GM12878 (cell line): ENCODE measurements around the gene CAMTA1. TPM values are rescaled to one million over a fixed set of nuclear protein-coding genes. Genes with fewer than 3 reads are reported as not detected.

Experiments
- ATAC-seq: fragments of 200-7000 bp; cut with Tn5 transposase; 3 replicates; pipeline ENCODE4 v1.9.1; 2020; ENCODE audit warnings: mild to moderate bottlenecking, moderate library complexity
- BruUV-seq: library from RNA; stranded (reverse); fragments of 400-500 nt; replicated peaks from 2 replicates; lab custom pipeline; 2021; lab: Mats Ljungman, UMichigan
- CTCF ChIA-PET: fragments of 300-600 bp; sonication (Branson Sonifier 250); formaldehyde crosslinking; extraction: SDS; loops from one replicate; lab custom pipeline; 2021; ENCODE audit warnings: inconsistent platforms; lab: Yijun Ruan, JAX
- POLR2A ChIA-PET: fragments of 350-600 bp; formaldehyde crosslinking; extraction: SDS; loops from one replicate; lab custom pipeline; 2021; ENCODE audit warnings: inconsistent platforms; lab: Charles Lee
- RAD21 ChIA-PET: fragments of 300-600 bp; sonication (Branson Sonifier 250); formaldehyde crosslinking; loops from one replicate; lab custom pipeline; 2023; ENCODE audit warnings: antibody characterized with exemption; ENCODE audit not compliant: unreplicated experiment; lab: Charles Lee
- SMC1A ChIA-PET: fragments of 300-600 bp; sonication (Branson Sonifier 250); formaldehyde crosslinking; loops from one replicate; lab custom pipeline; 2023; ENCODE audit not compliant: unreplicated experiment, uncharacterized antibody; lab: Charles Lee
- DNase-seq: peaks from one replicate; pipeline ENCODE4 v3.0.0-alpha.2; 2011; ENCODE audit warnings: low read depth, low spot score
- FAIRE-seq: peaks from 3 replicates; lab custom pipeline; 2011; peaks lifted over from hg19 to GRCh38; lab: Jason Lieb, UNC
- H2AFZ ChIP-seq: 2 replicates; pipeline ENCODE4 v1.6.0; 2011; ENCODE audit warnings: low read depth, low read length, control low read depth; ENCODE audit not compliant: control insufficient read depth
- H3K27ac ChIP-seq: 2 replicates; pipeline ENCODE4 v1.5.1; 2011; ENCODE audit warnings: control low read depth; ENCODE audit not compliant: control insufficient read depth, insufficient read depth
- H3K27me3 ChIP-seq, 2 experiments: replicated peaks in 1 of 2; 2 replicates each; pipeline versions ENCODE4 v1.6.0 to v1.6.1; 2011; ENCODE audit warnings: low read length in 1 of 2; ENCODE audit not compliant: control insufficient read depth in 2 of 2, insufficient read depth in 2 of 2
- H3K36me3 ChIP-seq, 2 experiments: 2 replicates each; pipeline ENCODE4 v1.5.1; 2011; ENCODE audit warnings: low read length in 1 of 2; ENCODE audit not compliant: control insufficient read depth in 2 of 2, insufficient read depth in 2 of 2
- H3K4me1 ChIP-seq: 2 replicates; pipeline ENCODE4 v1.6.1; 2011; ENCODE audit warnings: mild to moderate bottlenecking, low read length, moderate library complexity, mixed read lengths; ENCODE audit not compliant: control insufficient read depth, insufficient read depth
- H3K4me2 ChIP-seq: 2 replicates; pipeline ENCODE4 v1.6.0; 2011; ENCODE audit warnings: control low read depth; ENCODE audit not compliant: control insufficient read depth, insufficient read depth
- H3K4me3 ChIP-seq: fragments of 200-600 bp; sonication (generic); 2 replicates; pipeline ENCODE4 v1.5.1; 2016
- H3K79me2 ChIP-seq: 2 replicates; pipeline ENCODE4 v1.6.0; 2011; ENCODE audit warnings: low read length; ENCODE audit not compliant: control insufficient read depth, insufficient read depth
- H3K9ac ChIP-seq: 2 replicates; pipeline ENCODE4 v1.8.0; 2011; ENCODE audit warnings: low read length, control low read depth, mixed read lengths; ENCODE audit not compliant: control insufficient read depth, insufficient read depth
- H3K9me3 ChIP-seq: replicated peaks from 3 replicates; pipeline ENCODE4 v1.5.1; 2011; ENCODE audit warnings: mild to moderate bottlenecking, low read length; ENCODE audit not compliant: control insufficient read depth, insufficient read depth
- H4K20me1 ChIP-seq: 2 replicates; pipeline ENCODE4 v1.6.0; 2011; ENCODE audit not compliant: control insufficient read depth, insufficient read depth
- BRCA1 ChIP-seq: IDR thresholded peaks from 2 replicates; pipeline ENCODE4 v1.6.1; 2011; ENCODE audit warnings: low read depth, low read length, improper control_type of control experiment
- CBFB ChIP-seq: IDR thresholded peaks from 2 replicates; pipeline ENCODE4 v1.6.1; 2016; ENCODE audit warnings: antibody characterized with exemption, low read depth
- FOS ChIP-seq: IDR thresholded peaks from 3 replicates; pipeline ENCODE4 v1.6.1; 2011; ENCODE audit warnings: borderline replicate concordance; ENCODE audit not compliant: insufficient read length; ENCODE audit errors: extremely low read depth
- IRF4 ChIP-seq: IDR thresholded peaks from 2 replicates; pipeline ENCODE4 v1.6.1; 2011; ENCODE audit warnings: low read depth, low read length
- KAT2A ChIP-seq: conservative IDR thresholded peaks from 2 replicates; pipeline ENCODE4 v1.6.1; 2011; ENCODE audit warnings: low read depth, low read length; ENCODE audit not compliant: control insufficient read depth
- MEF2A ChIP-seq: IDR thresholded peaks from 2 replicates; pipeline ENCODE4 v1.6.1; 2011; ENCODE audit warnings: low read depth, mild to moderate bottlenecking, low read length, moderate library complexity; ENCODE audit not compliant: insufficient read depth
- MTA3 ChIP-seq: IDR thresholded peaks from 2 replicates; pipeline ENCODE4 v1.6.1; 2012; ENCODE audit warnings: low read length, inconsistent platforms, borderline replicate concordance
- PAX8 ChIP-seq: fragments of 450-650 bp; IDR thresholded peaks from 2 replicates; pipeline ENCODE4 v1.6.1; 2017; ENCODE audit warnings: mild to moderate bottlenecking, moderate library complexity
- PKNOX1 ChIP-seq: fragments of 450-650 bp; IDR thresholded peaks from 2 replicates; pipeline ENCODE4 v1.6.1; 2016; ENCODE audit warnings: mild to moderate bottlenecking
- POLR2A ChIP-seq: IDR thresholded peaks from 2 replicates; pipeline ENCODE4 v1.6.1; 2011; ENCODE audit warnings: low read depth, mild to moderate bottlenecking, low read length
- POLR2AphosphoS2 ChIP-seq: IDR thresholded peaks from 2 replicates; pipeline ENCODE4 v1.6.1; 2011; ENCODE audit warnings: low read depth, mild to moderate bottlenecking, low read length, improper control_type of control experiment, moderate library complexity
- RB1 ChIP-seq: fragments of 450-650 bp; formaldehyde crosslinking; IDR thresholded peaks from 2 replicates; pipeline ENCODE4 v1.6.1; 2017; ENCODE audit warnings: mild to moderate bottlenecking, borderline replicate concordance
- SPI1 ChIP-seq: IDR thresholded peaks from 2 replicates; pipeline ENCODE4 v1.6.1; 2011; ENCODE audit warnings: low read depth, mild to moderate bottlenecking, low read length, moderate library complexity, borderline replicate concordance; ENCODE audit not compliant: insufficient read depth
- SUPT20H ChIP-seq: IDR thresholded peaks from 2 replicates; pipeline ENCODE4 v1.6.1; 2011; ENCODE audit warnings: low read depth, mild to moderate bottlenecking, low read length, moderate library complexity, borderline replicate concordance; ENCODE audit not compliant: control insufficient read depth
- ZBTB11 ChIP-seq: fragments of 450-650 bp; formaldehyde crosslinking; IDR thresholded peaks from 2 replicates; pipeline ENCODE4 v1.5.0; 2022; ENCODE audit warnings: mild to moderate bottlenecking, missing genetic modification characterization
- WGBS: methylation state at CpG from one replicate; pipeline ENCODE4 v1.1.6; 2016; ENCODE audit warnings: low lambda C conversion rate; ENCODE audit not compliant: insufficient replicate concordance, insufficient coverage; ENCODE audit errors: missing lambda C conversion rate; 5-methylcytosine and 5-hydroxymethylcytosine counted together
- in situ Hi-C: fragments of 300-500 bp; cut with MboI; formaldehyde crosslinking; loops from 9 replicates; pipeline ENCODE4 v1.14.3; 2018; ENCODE audit warnings: mixed read lengths
- intact Hi-C: fragments of 100-400 bp; cut with micrococcal nuclease; formaldehyde crosslinking; loops from one replicate; pipeline ENCODE4 v1.14.2; 2022; ENCODE audit not compliant: unreplicated experiment
- polyA plus RNA-seq, 11 experiments: library from polyadenylated mRNA; depleted of rRNA in 4 of 11; unstranded in 6 of 11; stranded (reverse) in 5 of 11; fragments of >200 nt; fragmentation: Nextera tagmentation in 4 of 11; fragmentation: Illumina TruSeq in 1 of 11; extraction: Ambion mirVana in 4 of 11; extraction: Trizol in 1 of 11; gene quantifications; 1 replicate in 1 of 11; 2 replicates in 10 of 11; pipeline versions ENCODE4 v1.2.1 to v1.2.3, GENCODE V29; 2011 to 2016; ENCODE audit warnings: inconsistent platforms in 2 of 11, missing spikeins in 2 of 11, low read depth in 1 of 11
- total RNA-seq, 4 experiments: library from RNA; depleted of rRNA in 3 of 4; stranded (reverse); fragments of >200 nt in 3 of 4; fragmentation: Illumina TruSeq in 1 of 4; extraction: Trizol in 1 of 4; gene quantifications; 2 replicates each; pipeline versions ENCODE4 v1.2.1 to v1.2.3, GENCODE V29; 2013 to 2021
- TF ChIP-seq, protein P1 (sequence below): IDR thresholded peaks from 2 replicates; pipeline ENCODE4 v1.6.1; 2011; ENCODE audit warnings: mild to moderate bottlenecking, low read depth, low read length, moderate library complexity; ENCODE audit not compliant: insufficient replicate concordance
- TF ChIP-seq, protein P2 (sequence below): IDR thresholded peaks from 2 replicates; pipeline ENCODE4 v1.6.1; 2012; ENCODE audit warnings: low read length, inconsistent platforms

Gene CAMTA1
- total and polyA plus RNA-seq, 10 of the 15 experiments (the other 5 are each of a cell fraction or from before 2014, with no cell fraction given): 37.7 to 148 (median 76.4) TPM

DNA sequence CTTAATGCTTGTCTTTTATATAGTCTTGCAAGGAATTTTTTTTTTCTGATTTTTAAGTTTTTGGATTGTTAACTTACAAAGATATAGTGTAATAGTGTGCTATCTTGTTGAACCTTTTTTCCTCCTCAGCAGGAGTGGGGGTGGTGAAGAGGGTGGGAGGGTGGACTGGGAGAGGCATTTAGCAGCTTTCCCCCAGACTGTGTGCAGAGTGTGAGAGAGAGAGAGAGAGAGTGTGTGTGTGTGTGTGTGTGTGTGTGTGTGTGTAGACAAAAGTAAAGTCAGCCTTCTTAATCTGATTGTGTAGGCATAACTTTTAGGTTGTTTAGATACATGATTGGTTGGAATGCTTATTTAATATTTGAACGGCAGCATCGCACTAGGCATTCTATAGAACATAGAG lies 4.9 kb downstream of the CAMTA1 start:
- 100% methylated on average over 2 of the region's 2 CpGs for WGBS
- CTCF ChIA-PET: interaction anchor here (1.0 to 1.9 kb wide), 3 partner anchors 10 to 101 kb away, joined by 4 to 5 read pairs (median 4); no protein-coding TSS in a partner anchor
- RAD21 ChIA-PET: interaction anchor here (0.5 kb wide), 1 partner anchor 90 kb away, joined by 3 read pairs; no protein-coding TSS in a partner anchor
- in situ Hi-C loops (no loop called here), intact Hi-C loops (loop anchor here (5.0 kb wide), 1 partner anchor 427 kb away; no protein-coding TSS in a partner anchor)
- no peak for FAIRE-seq
- H4K20me1 ChIP-seq: peaks cover 2% of the 10 kb centered on the region; the same call in 1 of the 2 replicates
- POLR2A ChIA-PET: no interaction called here
- H3K4me2 ChIP-seq: peak overlapping the region; percentile 13; the same call in 1 of the 2 replicates
- no peak overlapping the region for H3K4me3 ChIP-seq
- H3K79me2 ChIP-seq: peaks cover 64% of the 10 kb centered on the region
- peaks cover 0 to 3% of the 10 kb centered on the region in 2 experiments; a peak in 1 of 4 replicates for H3K36me3 ChIP-seq
- no peak for ATAC-seq
- H3K4me1 ChIP-seq: no peaks in the 10 kb centered on the region
- H3K9me3 ChIP-seq: no peaks in the 10 kb centered on the region
- H3K27me3 ChIP-seq: no peaks in the 10 kb centered on the region
- H3K9ac ChIP-seq: no peak overlapping the region
- BruUV-seq: no TSS peak
- DNase-seq: no peak
- no peak overlapping the region for H2AFZ ChIP-seq
- no peak overlapping the region for H3K27ac ChIP-seq
- SMC1A ChIA-PET: interaction anchor here (1.5 kb wide), 1 partner anchor 100 kb away, joined by 5 read pairs; no protein-coding TSS in a partner anchor
- TF ChIP-seq, protein P1, sequence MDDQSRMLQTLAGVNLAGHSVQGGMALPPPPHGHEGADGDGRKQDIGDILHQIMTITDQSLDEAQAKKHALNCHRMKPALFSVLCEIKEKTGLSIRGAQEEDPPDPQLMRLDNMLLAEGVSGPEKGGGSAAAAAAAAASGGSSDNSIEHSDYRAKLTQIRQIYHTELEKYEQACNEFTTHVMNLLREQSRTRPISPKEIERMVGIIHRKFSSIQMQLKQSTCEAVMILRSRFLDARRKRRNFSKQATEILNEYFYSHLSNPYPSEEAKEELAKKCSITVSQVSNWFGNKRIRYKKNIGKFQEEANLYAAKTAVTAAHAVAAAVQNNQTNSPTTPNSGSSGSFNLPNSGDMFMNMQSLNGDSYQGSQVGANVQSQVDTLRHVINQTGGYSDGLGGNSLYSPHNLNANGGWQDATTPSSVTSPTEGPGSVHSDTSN: no peak
- TF ChIP-seq FOS (no peak), ZBTB11 (CRISPR knock-in tag) (no peak), PKNOX1 (no peak), MTA3 (no peak), CBFB (no peak), RB1 (no peak), MEF2A (no peak), POLR2AphosphoS2 (no peak), KAT2A (no peak), PAX8 (no peak), POLR2A (no peak), SPI1 (no peak), IRF4 (no peak), SUPT20H (no peak), BRCA1 (no peak)
- TF ChIP-seq, protein P2, sequence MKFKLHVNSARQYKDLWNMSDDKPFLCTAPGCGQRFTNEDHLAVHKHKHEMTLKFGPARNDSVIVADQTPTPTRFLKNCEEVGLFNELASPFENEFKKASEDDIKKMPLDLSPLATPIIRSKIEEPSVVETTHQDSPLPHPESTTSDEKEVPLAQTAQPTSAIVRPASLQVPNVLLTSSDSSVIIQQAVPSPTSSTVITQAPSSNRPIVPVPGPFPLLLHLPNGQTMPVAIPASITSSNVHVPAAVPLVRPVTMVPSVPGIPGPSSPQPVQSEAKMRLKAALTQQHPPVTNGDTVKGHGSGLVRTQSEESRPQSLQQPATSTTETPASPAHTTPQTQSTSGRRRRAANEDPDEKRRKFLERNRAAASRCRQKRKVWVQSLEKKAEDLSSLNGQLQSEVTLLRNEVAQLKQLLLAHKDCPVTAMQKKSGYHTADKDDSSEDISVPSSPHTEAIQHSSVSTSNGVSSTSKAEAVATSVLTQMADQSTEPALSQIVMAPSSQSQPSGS: no peak
